Right lobe of liver (tissue), 4 donors: Measurements from ENCODE around the gene DOCK7.

Experiments
- POLR2A ChIP-seq: fragments of 450-650 bp; IDR thresholded peaks from one replicate; pipeline ENCODE4 v1.6.1; 2017; ENCODE audit warnings: antibody characterized with exemption, mild to moderate bottlenecking
- TF ChIP-seq, protein P1 (sequence below), 4 donors: fragments of 200-600 bp in 3 of 4; fragments of 450-650 bp in 1 of 4; IDR thresholded peaks; one replicate each; pipeline versions ENCODE4 v1.5.1 to v1.8.0; 2016 to 2022; ENCODE audit warnings: antibody characterized with exemption in 4 of 4, mild to moderate bottlenecking in 2 of 4
- donor health status: DM: no; HTN: no; CAD: no.
- donor health status: DM: no; HTN: no; CAD: no.
- donor health status: DM: no; HTN: yes; CAD: no.

DNA sequence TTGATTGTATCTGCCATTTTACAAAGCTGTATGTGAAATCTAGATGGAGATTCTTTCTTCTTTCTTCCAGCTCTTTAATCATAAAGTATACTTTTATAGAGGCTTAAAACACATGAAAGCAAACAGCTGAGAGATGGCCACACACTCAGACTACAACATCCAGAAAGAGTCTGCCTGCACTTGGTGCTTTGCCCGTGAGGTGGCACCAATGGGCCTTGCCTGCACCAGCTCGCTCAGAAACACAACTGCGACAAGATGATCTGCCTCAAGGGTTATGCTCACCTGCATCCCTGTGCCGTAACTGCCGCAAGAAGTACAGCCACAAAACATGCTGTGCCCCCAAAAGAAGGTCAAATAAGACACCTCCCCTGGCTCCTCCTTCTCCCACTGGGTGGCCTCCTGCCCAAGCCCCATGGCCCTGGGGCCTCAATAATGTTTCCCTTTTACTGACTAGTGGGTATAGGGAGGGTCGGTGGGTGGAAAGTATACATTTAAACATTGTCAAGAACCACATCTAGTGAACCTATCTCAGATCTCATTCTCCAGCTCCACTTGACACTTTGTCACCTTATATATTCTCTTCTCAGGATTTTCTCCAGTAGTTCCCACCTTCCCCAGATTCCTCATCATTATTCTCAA is 157.6 kb downstream of the DOCK7 start:
- TF ChIP-seq, protein P1, sequence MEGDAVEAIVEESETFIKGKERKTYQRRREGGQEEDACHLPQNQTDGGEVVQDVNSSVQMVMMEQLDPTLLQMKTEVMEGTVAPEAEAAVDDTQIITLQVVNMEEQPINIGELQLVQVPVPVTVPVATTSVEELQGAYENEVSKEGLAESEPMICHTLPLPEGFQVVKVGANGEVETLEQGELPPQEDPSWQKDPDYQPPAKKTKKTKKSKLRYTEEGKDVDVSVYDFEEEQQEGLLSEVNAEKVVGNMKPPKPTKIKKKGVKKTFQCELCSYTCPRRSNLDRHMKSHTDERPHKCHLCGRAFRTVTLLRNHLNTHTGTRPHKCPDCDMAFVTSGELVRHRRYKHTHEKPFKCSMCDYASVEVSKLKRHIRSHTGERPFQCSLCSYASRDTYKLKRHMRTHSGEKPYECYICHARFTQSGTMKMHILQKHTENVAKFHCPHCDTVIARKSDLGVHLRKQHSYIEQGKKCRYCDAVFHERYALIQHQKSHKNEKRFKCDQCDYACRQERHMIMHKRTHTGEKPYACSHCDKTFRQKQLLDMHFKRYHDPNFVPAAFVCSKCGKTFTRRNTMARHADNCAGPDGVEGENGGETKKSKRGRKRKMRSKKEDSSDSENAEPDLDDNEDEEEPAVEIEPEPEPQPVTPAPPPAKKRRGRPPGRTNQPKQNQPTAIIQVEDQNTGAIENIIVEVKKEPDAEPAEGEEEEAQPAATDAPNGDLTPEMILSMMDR (IDR thresholded peaks at IDR 0.05): peak; percentile 65 to 79 (median 78)
- TF ChIP-seq POLR2A: no peak
